ENCODE measurements around the gene DSN1. TPM values are rescaled to one million over a fixed set of nuclear protein-coding genes. Genes with fewer than 3 reads are reported as not detected.
A peak's percentile ranks its signal among the peaks of the same experiment; 100 is the strongest.

The DSN1 gene
- polyA plus RNA-seq, 1 of the 3 experiments (the other 2 are of a cell fraction) = 7.3 TPM

GRCh38 chr20:36808317-36809257 is 35.0 kb upstream of the DSN1 start:
- TF ChIP-seq NRF1 (IDR thresholded peaks at IDR 0.05; ENCODE audit: low read depth, low read length) (no peak), NFIC (IDR thresholded peaks at IDR 0.05; ENCODE audit: borderline replicate concordance) (no peak), SIN3A (IDR thresholded peaks at IDR 0.05; ENCODE audit: borderline replicate concordance, low read depth, low read length) (no peak), MAX (IDR thresholded peaks at IDR 0.05; ENCODE audit: low read depth) (no peak), REST (IDR thresholded peaks at IDR 0.05; ENCODE audit: low read depth, low read length) (no peak), POLR2AphosphoS5 (IDR thresholded peaks at IDR 0.05; ENCODE audit: low read depth, low read length) (no peak), PBX3 (IDR thresholded peaks at IDR 0.05) (no peak), GABPA (IDR thresholded peaks at IDR 0.05; ENCODE audit: low read depth) (no peak), CTCF (IDR thresholded peaks at IDR 0.05) (peak; percentile 81), EZH2phosphoT487 (IDR thresholded peaks at IDR 0.05; ENCODE audit: borderline replicate concordance, low read depth) (no peak), ELF1 (IDR thresholded peaks at IDR 0.05) (no peak), GATA2 (CRISPR knock-in tag; IDR thresholded peaks at IDR 0.05) (no peak), CHD2 (IDR thresholded peaks at IDR 0.05; ENCODE audit: low read length, partially characterized antibody) (no peak), TAF1 (IDR thresholded peaks at IDR 0.05; ENCODE audit: borderline replicate concordance, low read depth, low read length) (no peak), SMC3 (IDR thresholded peaks at IDR 0.05; ENCODE audit: low read depth, low read length) (peak; percentile 30), RCOR1 (IDR thresholded peaks at IDR 0.05; ENCODE audit: low read length) (no peak)
- Histone ChIP-seq H3K27ac (ENCODE audit: low read depth in 2 of 2, low read length in 1 of 2) (no peak overlapping the region), H3K4me1 (ENCODE audit: control insufficient read depth in 1 of 2, insufficient read depth in 2 of 2, low read depth in 1 of 2, low read length in 1 of 2) (no peaks in the 10 kb centered on the region), H3F3A (replicated peaks; ENCODE audit: insufficient read depth) (peaks cover 4% of the 10 kb centered on the region), H3K4me3 (ENCODE audit: low read depth in 2 of 2, low read length in 1 of 2) (no peak overlapping the region), H2AFZ (ENCODE audit: low read depth) (no peak overlapping the region), H3K9ac (no peak overlapping the region), H3K79me2 (ENCODE audit: insufficient read depth) (peaks cover 51% of the 10 kb centered on the region), H4K20me1 (ENCODE audit: insufficient read depth) (0 out of 2 replicates have a peak, but pooled peaks cover 6% of the 10 kb centered on the region), H3K9me2 (no peaks in the 10 kb centered on the region), H3K4me2 (no peak overlapping the region), H3K36me3 (replicated peaks in 1 of 2; ENCODE audit: control insufficient read depth in 1 of 2, insufficient read depth in 2 of 2, low read length in 1 of 2) (peaks cover 54 to 60% of the 10 kb centered on the region in 2 experiments), H3K9me3 (no peaks in the 10 kb centered on the region), H3K27me3 (ENCODE audit: insufficient read depth) (no peaks in the 10 kb centered on the region)
- CTCF ChIA-PET = interaction anchor here (0.5 to 2.8 kb wide), 44 partner anchors 9 to 470 kb away, joined by 3 to 31 read pairs (median 4); partner anchors contain the start of gene DSN1
- 84% methylated on average over 18 of the region's 19 CpGs for WGBS (ENCODE audit: low lambda C conversion rate)
- POLR2A ChIA-PET = interaction anchor here (1.2 kb wide), 1 partner anchor 287 kb away, joined by 3 read pairs; no protein-coding TSS in a partner anchor
- peak; percentile 81 for DNase-seq
